Testis (tissue), 3 donors: ENCODE data around the gene DPP6. TPM values are rescaled to one million over a fixed set of nuclear protein-coding genes. Genes with fewer than 3 reads are reported as not detected.
"Not testable (repeated sequence)": the region's sequence is repeated elsewhere in the genome, so short reads cannot be mapped to it uniquely, and the experiment has no call there.

Experiments
- DNase-seq: peaks from one replicate; pipeline ENCODE4 v3.0.0-alpha.2; 2019
- H3K27ac ChIP-seq, 2 donors: fragments of 200-600 bp; sonication (generic); one replicate each; pipeline ENCODE4 v1.5.1; 2019
- H3K27me3 ChIP-seq: fragments of 200-600 bp; sonication (generic); one replicate; pipeline ENCODE4 v1.5.1; 2019
- H3K36me3 ChIP-seq: fragments of 200-600 bp; sonication (generic); one replicate; pipeline ENCODE4 v1.5.1; 2017; ENCODE audit warnings: low read depth; ENCODE audit errors: missing control alignments
- H3K4me1 ChIP-seq: fragments of 200-600 bp; sonication (generic); one replicate; pipeline ENCODE4 v1.5.1; 2019
- H3K4me3 ChIP-seq, 2 donors: fragments of 200-600 bp; sonication (generic); one replicate each; pipeline ENCODE4 v1.5.1; 2017 to 2019
- H3K9me3 ChIP-seq: fragments of 200-600 bp; sonication (generic); one replicate; pipeline ENCODE4 v1.5.1; 2017
- WGBS, 2 donors: methylation state at CpG; one replicate each; pipeline ENCODE4 v1.1.5; 2018; 5-methylcytosine and 5-hydroxymethylcytosine counted together
- intact Hi-C: fragments of 100-400 bp; cut with DNase I; formaldehyde crosslinking; loops from one replicate; pipeline ENCODE4 v1.15.1; 2023; ENCODE audit warnings: low total_unique reads
- polyA plus RNA-seq: library from polyadenylated mRNA; stranded (reverse); fragments of 350-450 nt; fragmentation: Illumina TruSeq; extraction: RNeasy Lipid Tissue Mini Kit (QIAGEN cat#74804); gene quantifications from one replicate; pipeline ENCODE4 v1.2.3, GENCODE V29; 2014; ENCODE audit warnings: low read depth, low replicate concordance; ENCODE audit not compliant: insufficient read depth
- total RNA-seq, 2 donors: library from RNA; depleted of rRNA; stranded (reverse); fragments of >200 nt; gene quantifications; one replicate each; pipeline ENCODE4 v1.2.3, GENCODE V29; 2016

The DPP6 gene
- total and polyA plus RNA-seq, 3 donors from 2014 or later, result 26.0 to 78.3 (median 52.8) TPM

DNA sequence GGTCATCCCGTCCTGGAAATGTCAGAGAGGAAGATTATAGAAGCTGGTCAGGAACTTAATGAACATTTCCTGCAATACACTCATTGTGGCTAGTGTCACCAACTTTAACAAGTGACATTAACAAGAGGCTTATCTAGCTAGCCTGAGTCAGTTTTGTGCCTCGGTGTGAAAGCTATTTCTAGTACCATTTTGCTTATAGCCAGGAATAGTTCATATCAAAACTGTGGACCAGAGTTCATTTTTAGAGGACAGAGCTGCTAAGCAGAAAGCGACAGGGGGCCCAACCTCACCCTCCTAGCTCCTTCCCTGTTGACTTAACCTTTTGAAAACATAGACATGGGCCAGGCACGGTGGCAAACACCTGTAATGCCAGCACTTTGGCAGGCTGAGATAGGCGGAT, 76.9 kb downstream of the DPP6 start:
- DNase-seq, H3K9me3 ChIP-seq, H3K4me3 ChIP-seq, H3K27me3 ChIP-seq, intact Hi-C loops, H3K27ac ChIP-seq, H3K36me3 ChIP-seq, H3K4me1 ChIP-seq: not testable (repeated sequence)
- WGBS, 2 donors, result 58 to 81% methylated on average over 4 of the region's 5 CpGs

DNA sequence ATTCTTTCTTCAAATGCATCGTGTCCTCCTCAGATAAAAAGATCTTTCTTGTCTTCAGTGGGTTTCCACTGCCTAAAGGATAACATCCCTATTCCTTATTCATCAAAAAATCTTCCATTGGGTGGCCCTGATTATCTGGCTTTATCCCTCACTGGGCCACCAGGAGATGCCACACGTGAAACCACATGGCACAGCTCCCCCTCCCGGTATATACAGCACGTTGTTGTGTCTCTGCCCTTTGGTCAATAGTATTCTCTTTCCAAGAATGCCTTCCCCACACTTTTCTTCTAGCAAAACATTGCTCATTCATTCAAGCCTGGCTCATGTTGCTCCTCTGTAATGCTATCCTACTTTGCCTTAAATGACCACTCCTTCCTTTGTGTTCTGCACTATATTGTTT, 80.4 kb downstream of the DPP6 start:
- intact Hi-C loops, H3K27me3 ChIP-seq, H3K4me3 ChIP-seq, H3K27ac ChIP-seq, H3K9me3 ChIP-seq, H3K4me1 ChIP-seq, DNase-seq, H3K36me3 ChIP-seq: not testable (repeated sequence)
- WGBS, 2 donors, result 79 to 87% methylated on average over 3 to 4 of the region's 4 CpGs

DNA sequence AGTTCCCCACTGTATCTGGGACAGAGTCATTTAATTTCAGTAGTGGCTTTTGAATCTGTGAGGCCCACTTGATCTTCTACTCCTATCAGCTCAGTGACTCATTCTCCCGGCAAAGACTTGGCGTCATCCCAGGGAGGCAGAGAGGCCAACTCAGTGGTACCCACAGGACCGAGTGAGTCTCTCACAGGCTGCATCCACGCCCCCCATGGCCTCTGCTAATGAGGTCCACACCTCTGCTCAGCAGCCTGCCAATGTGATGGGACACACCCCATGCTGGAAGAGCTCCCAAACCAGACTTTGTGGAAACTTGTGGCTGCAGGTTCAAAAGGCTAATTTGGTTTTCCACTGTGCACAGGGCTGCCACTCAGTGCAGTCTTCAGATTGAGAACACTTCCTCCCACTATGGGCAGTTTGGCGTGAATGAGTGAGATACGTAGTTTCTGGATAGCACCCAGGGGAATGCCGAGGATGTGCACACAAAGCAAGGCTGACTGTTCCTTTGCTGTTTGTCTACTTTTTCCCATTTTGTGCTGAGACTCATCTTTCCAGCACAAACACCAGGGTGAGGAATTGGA, 81.6 kb downstream of the DPP6 start:
- H3K9me3 ChIP-seq, H3K36me3 ChIP-seq, H3K27ac ChIP-seq, DNase-seq, H3K4me3 ChIP-seq, intact Hi-C loops, H3K27me3 ChIP-seq, H3K4me1 ChIP-seq: not testable (repeated sequence)
- WGBS, 2 donors, result 72% methylated on average over 6 of the region's 7 CpGs; no CpG with 5 or more reads in 1 of the 2 donors

DNA sequence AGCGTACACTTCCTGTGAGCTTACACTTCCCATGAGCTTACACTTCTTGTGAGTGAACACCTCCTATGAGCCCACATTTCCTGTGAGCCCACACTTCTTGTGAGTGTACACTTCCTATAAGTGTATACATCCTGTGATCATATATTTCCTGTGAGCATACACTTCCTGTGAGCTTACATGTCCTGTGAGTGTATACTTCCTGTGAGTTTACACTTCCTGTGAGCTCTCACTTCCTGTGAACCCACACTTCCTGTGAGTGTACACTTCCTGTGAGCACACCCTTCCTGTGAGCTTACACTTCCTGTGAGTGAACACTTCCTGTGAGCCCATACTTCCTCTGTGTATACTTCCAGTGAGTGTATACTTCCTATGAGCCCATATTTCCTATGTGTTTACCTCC, 82.5 kb downstream of the DPP6 start:
- WGBS, 2 donors, result 80 to 100% methylated on average over 1 of the region's 1 CpG
- H3K9me3 ChIP-seq, H3K36me3 ChIP-seq, DNase-seq, H3K4me1 ChIP-seq, intact Hi-C loops, H3K27me3 ChIP-seq, H3K4me3 ChIP-seq, H3K27ac ChIP-seq: not testable (repeated sequence)

DNA sequence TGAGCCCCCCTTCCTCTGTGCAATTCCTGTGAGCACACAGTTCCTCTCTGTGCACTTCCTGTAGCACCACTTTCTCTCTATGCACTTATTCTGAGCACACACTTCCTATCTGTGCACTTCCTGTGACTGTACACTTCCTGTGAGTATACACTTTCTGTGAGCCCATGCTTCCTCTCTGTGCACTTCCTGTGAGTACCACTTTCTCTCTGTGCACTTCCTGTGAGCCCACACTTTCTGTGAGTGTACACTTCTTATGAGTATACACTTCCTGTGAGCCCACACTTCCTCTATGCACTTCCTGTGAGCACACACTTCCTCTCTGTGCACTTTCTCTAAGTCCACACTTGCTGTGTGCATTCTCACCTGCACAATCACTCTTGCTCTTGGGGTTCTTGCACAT, 83.4 kb downstream of the DPP6 start:
- H3K4me1 ChIP-seq, H3K9me3 ChIP-seq, intact Hi-C loops, H3K36me3 ChIP-seq, H3K27ac ChIP-seq, DNase-seq, H3K27me3 ChIP-seq, H3K4me3 ChIP-seq: not testable (repeated sequence)

DNA sequence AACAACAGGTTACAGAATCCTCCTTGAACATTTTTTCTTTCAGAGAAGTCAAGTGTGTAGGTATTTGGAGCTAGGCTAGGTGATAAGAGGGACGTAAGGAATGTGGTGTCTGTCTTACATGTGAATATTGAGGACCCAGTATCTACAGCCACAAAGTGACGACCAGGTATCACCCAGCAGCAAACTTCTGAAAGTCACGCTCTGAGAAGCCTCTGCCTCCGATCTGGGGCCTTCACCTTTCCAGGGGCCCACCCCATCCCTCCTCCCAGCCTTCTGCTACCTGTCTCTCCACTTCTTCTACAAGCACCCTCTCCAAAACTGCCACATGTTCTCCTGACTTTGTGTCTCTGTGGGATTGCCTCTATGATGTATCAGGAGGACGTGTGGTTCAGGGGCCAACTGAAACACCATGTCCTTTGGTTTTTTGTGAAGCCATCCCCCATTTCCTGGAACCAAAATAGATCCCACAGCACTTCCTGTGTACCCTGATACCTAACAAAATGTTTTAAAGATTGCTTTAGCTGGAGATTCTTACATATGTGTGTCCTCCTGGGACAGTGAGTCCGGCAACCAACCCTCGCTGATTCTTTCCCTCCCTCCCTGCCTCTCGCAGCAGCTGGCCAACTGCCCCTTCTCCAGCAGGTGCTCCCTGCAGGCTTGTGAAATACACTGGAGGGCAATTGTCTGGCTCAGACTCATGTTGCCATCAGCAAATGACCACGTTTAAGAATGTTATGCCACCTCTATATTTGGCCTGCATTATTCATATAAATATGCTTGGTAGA, 93.9 kb downstream of the DPP6 start:
- H3K4me3 ChIP-seq, intact Hi-C loops, H3K36me3 ChIP-seq, H3K27me3 ChIP-seq, H3K9me3 ChIP-seq, H3K27ac ChIP-seq, H3K4me1 ChIP-seq, DNase-seq: not testable (repeated sequence)
- WGBS, 2 donors, result 76 to 78% methylated on average over 4 to 5 of the region's 9 CpGs

DNA sequence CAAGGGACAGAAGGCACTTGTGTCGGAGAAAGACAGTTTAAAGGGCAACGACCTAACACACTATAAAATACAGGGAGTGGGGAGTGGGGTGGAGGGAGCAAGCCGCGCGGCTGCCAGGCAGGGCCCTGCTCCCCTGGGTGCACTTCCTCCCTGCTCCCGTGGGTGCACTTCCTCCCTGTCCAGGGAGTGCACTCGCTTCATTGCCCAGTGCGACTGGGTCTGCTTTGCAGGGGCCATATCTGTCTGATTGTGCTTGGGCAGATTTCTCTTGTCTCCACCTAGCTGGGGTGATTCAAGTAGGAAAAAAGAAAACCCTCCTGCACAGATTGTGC, 94.5 kb downstream of the DPP6 start:
- intact Hi-C loops, H3K4me1 ChIP-seq, H3K36me3 ChIP-seq, H3K4me3 ChIP-seq, H3K27me3 ChIP-seq, H3K27ac ChIP-seq, DNase-seq, H3K9me3 ChIP-seq: not testable (repeated sequence)
- 50% methylated on average over 6 of the region's 8 CpGs; no CpG with 5 or more reads in 1 of the 2 donors for WGBS, 2 donors

DNA sequence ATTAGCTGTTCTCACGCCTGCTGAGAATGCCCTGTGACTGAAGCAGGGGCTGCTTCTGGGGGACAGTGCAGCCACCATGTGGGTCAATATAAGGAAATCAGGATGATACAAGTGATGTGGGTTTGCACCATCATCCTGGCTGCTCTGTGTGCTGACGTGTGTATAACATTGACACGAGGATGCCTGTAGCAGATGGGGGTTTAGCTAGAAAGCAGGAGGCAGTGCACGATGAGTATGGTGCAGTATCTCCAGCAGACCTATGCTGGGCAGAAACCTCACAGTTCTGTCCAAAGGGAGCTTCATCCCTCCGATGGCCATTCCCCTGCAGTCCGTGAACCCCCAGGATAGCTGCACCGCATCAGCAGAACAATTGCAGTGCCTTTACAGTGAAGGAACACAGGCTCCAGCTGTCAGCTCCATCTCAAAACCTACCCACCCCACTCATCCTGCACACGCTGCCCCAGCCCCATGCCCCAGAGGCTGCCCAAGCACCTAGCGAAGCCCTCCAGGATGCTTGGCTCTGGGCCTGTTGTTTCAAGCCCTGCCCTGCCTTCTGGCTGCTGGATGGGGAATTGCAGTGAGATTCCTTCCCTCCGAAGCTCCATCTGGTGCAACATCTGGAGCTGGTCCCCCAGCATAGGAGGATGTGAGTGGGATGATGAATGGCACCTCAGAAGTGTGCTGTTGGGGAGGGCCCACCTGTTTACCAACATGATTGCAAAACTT, 96.8 kb downstream of the DPP6 start:
- H3K4me1 ChIP-seq, H3K27ac ChIP-seq, intact Hi-C loops, H3K36me3 ChIP-seq, DNase-seq, H3K27me3 ChIP-seq, H3K9me3 ChIP-seq, H3K4me3 ChIP-seq: not testable (repeated sequence)
- 85% methylated on average over 9 of the region's 10 CpGs; no CpG with 5 or more reads in 1 of the 2 donors for WGBS, 2 donors

DNA sequence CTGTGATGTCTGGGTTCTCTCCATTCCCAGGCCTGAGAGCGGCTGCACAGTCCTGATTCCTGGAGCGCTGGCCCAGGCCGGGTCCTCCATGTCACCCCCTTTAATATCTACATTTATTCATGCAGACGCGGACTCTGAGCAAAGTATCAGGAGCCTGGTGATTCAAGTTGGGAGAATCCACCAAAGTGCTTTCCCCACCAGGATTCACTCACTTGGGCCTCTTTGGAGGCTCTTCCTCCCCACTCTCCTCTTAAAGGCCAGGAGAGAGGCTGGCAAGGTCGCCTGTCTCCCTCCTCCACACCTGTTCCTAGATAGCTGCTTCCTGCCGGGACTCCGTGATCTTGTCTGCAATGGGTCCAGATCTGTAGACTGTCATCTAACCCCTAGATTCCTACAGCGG, 98.5 kb downstream of the DPP6 start:
- 81 to 90% methylated on average over 4 to 9 of the region's 9 CpGs for WGBS, 2 donors
- H3K4me1 ChIP-seq, H3K4me3 ChIP-seq, H3K9me3 ChIP-seq, H3K36me3 ChIP-seq, intact Hi-C loops, DNase-seq, H3K27me3 ChIP-seq, H3K27ac ChIP-seq: not testable (repeated sequence)

DNA sequence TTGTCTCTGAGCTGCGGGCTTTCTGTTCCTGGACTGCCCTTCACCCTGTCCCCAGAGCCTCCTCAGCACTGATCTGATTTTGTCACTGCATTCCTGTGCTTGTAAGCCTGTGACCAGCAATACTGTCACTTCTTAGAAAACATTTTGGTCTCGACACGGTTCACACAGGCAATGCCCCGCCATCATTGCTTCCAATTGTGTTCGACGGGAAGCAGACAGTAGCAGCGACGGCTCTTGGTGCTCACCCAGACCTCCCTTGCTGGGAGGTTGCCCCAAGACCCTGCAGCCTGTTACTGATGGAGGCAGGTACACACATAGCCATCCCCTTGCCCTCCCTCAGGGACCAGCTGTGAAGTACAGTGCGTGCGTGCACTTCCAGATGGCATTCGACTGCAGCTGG, 99.1 kb downstream of the DPP6 start:
- H3K27ac ChIP-seq, H3K36me3 ChIP-seq, H3K4me3 ChIP-seq, H3K27me3 ChIP-seq, DNase-seq, intact Hi-C loops, H3K4me1 ChIP-seq, H3K9me3 ChIP-seq: not testable (repeated sequence)
- WGBS, 2 donors, result 88 to 89% methylated on average over 7 to 11 of the region's 11 CpGs

DNA sequence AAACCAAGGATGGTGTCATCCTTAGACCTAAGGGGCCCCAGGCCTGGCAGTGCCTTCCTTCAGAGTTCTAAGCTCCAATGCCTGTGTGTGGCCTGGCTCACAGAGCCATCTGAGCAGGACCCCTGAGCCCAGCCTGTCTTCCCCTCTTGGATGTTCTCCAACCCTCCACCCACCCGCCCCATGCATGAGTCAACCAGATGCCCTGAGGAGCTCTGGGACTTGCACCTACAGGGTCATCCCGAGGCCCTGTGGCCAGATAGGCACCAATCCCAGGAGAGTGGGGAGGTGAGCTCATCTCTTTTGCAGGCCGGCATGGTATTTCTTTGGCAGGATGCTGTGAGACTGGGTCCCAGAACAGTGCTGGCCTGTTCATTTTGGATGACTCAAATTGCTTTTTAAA, 103.7 kb downstream of the DPP6 start:
- H3K9me3 ChIP-seq, H3K36me3 ChIP-seq, H3K4me1 ChIP-seq, H3K27ac ChIP-seq, intact Hi-C loops, H3K4me3 ChIP-seq, DNase-seq, H3K27me3 ChIP-seq: not testable (repeated sequence)
- WGBS, 2 donors, result 79 to 100% methylated on average over 1 to 2 of the region's 3 CpGs

DNA sequence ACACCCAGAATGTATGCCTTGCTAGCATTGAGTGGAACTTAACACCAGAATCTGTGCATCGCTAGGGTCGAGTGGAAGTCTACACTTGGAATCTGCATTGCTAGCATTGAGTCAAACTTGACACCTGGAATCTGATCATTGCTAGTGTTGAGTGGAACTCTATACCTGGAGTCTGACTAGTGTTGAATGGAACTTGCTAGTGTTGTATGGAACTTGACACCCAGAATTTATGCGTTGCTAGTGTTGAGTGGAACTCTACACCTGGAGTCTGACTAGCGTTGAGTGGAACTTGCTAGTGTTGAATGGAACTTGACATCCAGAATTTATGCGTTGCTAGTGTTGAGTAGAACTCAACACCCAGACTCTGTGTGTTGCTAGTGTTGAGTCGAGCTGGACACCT, 110.7 kb downstream of the DPP6 start:
- H3K27ac ChIP-seq, result not testable (repeated sequence)
- WGBS, 2 donors, result 82 to 89% methylated on average over 3 to 6 of the region's 6 CpGs

More for the DNA sequence above, 110.7 kb downstream of the DPP6 start:
- DNase-seq, H3K4me1 ChIP-seq, H3K36me3 ChIP-seq, H3K27me3 ChIP-seq, intact Hi-C loops, H3K9me3 ChIP-seq, H3K4me3 ChIP-seq: not testable (repeated sequence)
